GM18505 (cell line): ENCODE measurements around the gene CABS1.

Experiments used
- ATAC-seq: cut with Tn5 transposase; IDR thresholded peaks from one replicate; pipeline ENCODE4 v1.9.1; 2021; ENCODE audit not compliant: unreplicated experiment
- POLR2A ChIP-seq: IDR thresholded peaks from 4 replicates; pipeline ENCODE4 v1.6.1; 2011; ENCODE audit warnings: borderline replicate concordance; ENCODE audit not compliant: insufficient read depth, insufficient read length; ENCODE audit errors: extremely low read depth

CABS1 gene

DNA sequence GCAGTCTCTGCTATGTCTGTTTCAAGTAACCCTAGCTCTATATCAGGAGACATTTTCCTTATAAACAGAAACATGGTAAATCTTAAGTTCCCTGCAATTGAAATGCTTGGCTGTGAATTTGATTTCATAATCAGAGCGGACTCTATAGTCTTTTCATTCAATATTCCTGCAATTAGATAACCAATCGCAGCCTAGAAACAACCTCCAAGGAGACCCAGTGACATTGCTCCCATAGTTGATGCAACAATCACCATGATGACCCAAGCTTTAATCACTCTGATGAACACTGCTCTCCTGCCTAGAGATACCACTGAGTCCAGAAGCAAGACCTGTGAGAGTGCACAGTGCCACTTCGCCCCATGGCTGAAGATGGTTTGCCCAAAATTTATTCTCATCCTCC lies at the start of gene CABS1:
CABS1 (plus strand) TSS at position 301 of the 400 bp plus-strand sequence; CDS start at position 360, 59 bp downstream.
- no peak for TF ChIP-seq POLR2A
- ATAC-seq, result no peak

DNA sequence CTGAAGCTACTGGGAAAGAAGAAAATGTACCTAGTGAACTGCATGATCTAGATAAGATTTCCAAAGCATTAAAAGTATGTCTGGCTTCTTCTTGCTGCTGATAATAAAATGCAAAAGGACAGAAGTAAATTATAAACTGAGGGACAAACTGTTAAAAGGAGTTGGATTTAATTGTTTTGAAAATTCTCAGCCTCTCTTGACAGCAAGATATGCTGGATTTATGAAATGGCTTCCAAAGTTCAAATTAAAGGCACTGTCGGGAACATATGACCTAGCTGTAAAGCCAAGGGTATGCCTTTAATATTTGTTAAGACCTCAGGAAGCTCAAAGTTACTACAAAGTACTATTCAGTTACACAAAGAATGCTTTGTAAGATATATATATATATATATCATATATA lies 46.1 kb upstream of the CABS1 start:
- ATAC-seq, result no peak
- TF ChIP-seq POLR2A, result no peak

DNA sequence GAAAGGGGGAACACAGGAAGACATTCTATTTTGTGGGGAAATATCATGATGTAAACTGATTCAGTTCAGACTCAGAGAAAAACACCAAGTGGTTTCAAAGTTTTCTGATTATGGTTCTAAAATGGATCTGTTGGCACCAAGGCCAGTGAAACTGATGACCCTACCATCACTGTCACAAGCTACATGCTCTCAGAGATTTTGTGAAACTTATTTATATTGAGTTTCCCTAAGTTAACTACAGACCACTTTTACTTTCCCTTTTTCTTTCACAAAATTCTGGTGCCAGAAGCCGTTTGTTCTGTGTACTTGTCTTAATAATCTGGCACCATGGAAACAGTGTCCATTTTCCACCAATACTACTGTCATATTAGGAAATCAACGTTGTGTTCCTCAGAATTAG lies 43.4 kb upstream of the CABS1 start:
- no peak for TF ChIP-seq POLR2A
- ATAC-seq, result no peak

DNA sequence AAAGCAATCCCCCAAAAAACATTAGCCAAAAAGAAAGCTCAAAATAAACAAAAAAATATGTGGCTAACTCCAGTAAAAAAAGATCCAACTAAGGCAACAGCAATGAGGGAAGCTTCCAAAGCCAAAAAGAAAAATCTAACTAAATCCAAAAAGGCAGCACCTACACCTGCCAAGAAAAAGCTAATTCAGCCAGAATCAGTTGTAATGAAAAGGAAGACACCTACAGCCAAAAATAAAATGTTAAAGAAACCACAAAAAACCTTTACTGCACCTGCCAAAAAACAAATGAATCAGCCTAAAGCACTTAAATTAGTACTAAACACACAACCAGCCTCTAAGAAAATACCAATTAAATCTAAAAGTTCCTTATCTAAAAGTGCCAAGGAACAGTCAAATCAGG lies 37.2 kb upstream of the CABS1 start:
- no peak for TF ChIP-seq POLR2A
- ATAC-seq, result no peak

DNA sequence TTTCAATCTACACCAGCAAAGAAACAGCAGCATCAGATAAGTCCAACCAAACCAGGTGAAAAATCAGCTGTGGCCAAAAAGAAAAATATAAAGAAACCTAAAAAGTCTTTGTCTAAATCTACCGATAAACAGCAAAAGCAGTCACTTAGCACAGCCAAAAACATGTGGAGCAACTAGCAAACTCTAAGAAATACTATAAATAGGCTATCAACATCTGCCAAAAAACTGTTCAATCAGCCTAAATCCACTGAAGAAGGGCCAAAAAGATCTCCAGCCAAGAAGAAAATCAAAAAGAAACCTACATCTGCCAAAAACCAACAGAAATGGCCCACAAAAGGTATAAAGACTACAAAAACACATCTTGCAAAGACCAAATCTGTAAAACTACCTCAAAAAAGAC lies 36.7 kb upstream of the CABS1 start:
- ATAC-seq, result no peak
- TF ChIP-seq POLR2A, result no peak

DNA sequence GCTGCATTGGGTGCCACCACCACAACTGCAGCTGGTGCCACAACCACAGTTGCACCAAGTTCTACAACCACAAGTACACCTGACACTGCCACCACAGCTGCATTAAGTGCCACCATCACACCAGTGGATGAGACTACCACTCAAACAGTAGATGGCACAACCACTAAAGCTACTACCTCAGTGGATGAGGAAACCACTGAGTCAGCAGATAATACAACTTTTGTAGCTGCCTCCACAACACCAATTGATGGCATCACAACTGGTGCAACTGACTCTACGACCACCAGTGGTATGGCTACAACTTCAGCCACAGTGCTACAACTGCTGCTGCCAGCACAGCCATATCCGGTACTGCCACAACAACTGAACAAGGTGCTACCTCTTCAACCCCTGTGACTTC lies 35.1 kb upstream of the CABS1 start:
- TF ChIP-seq POLR2A, result no peak
- no peak for ATAC-seq

DNA sequence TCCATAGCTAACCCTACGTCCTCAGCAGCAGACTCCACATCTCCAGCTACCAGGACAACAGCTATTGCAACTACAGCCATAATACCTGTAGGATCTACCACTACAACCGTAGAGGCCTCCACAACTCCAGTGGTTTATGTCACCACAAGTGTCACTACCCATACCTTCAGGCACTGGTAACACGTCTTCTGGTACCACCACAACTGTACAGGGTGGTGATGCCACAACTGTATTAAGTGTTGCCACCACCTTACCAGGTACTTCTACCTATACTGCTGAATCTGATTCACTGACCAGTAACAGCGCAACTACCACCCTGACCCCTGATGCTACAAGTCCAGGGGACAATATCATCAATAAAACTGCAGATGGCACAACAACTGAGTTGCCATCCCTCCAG lies 34.6 kb upstream of the CABS1 start:
- ATAC-seq, result no peak
- TF ChIP-seq POLR2A, result no peak

DNA sequence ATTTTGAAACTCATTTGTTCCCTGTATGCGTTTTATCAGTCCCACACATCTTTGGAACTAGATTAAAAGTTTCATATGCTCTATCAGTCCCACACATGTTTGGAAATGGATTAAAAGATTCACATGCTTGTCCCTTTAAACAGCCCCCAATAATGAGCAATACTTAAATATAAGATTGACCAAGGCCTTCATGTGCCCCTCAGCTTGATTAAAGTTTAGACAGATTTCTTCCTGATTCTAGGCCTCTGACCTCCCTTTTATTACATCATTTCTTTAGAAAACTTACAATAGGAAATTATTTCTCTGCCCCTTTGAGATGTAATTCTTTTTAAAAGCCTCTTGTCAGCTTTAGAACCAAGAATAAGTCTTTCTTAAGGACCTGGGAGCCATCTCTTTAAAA lies 31.7 kb upstream of the CABS1 start:
- no peak for ATAC-seq
- no peak for TF ChIP-seq POLR2A

DNA sequence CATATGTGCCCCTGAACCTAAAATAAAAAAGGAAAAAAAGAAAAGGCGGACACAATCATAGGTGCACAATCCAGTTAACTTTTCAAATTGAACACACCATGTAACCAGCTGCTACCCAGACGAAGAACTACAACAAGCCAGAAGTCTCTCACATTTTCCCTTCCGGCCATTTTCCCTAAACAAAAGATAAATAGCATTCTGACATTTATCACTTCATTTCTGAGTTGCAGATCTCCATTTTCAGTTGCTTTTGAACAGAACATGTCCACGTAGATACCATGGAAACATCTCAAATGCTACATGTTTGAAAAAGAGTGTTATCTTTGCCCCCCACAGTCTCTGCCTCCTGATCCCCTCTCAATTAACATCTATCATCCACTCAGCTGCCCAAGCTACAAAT lies 29.2 kb upstream of the CABS1 start:
- no peak for ATAC-seq
- TF ChIP-seq POLR2A, result no peak

DNA sequence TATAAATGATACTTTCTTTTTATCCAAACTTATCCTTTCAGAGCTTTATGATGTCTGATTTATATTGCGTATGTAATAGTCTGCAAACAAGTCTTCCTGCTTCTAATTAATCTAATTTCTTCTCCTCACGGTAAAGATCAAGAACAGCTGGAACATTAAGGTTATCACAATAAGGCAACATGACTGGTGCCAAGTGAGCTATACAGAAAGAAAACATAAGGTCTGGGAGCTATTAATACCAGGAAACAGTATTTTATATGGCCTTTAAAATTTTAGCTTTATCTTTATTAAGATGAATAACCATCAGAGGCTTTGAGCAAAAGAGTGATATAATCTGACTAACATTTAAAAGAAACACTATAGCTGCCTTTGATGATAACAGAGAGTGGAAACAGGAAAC lies 28.7 kb upstream of the CABS1 start:
- no peak for TF ChIP-seq POLR2A
- no peak for ATAC-seq

DNA sequence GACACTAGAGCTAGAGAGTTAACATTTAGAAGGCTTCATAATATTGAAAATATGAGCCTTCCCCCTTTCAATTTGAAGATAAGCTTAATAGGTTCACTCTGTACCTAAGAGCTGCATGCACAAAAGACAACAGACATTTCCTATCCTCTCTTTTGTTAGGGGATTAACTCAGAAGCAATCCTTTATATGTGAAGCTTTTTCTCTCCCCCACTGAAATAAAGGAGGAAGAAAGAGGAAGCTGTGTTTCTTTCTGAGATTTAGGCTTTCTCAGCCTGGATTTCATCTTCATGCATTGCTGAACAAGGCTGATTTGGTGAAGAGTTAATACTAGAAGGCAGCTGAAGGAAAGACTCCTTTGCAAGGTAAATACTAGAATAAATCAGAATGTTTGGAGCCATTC lies 21.0 kb upstream of the CABS1 start:
- ATAC-seq, result no peak
- TF ChIP-seq POLR2A, result no peak

DNA sequence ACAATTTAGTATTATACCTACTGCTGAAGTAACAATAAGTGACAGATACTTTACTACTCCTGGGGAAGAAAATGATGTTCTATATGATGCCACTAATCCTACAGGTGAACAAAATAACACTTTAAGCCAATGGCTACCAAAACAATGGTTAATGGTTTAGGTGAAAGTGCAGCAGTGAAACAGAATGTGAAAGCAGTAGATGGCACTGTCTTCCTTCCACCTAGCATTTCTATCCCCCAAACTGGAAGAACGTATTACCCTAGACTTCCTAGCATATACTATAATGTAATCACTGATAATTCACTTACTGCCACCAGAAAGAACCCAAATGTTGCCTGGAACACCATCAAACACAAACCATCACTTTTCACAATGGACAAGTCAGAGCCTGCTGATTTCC lies 18.9 kb upstream of the CABS1 start:
- TF ChIP-seq POLR2A, result no peak
- no peak for ATAC-seq

DNA sequence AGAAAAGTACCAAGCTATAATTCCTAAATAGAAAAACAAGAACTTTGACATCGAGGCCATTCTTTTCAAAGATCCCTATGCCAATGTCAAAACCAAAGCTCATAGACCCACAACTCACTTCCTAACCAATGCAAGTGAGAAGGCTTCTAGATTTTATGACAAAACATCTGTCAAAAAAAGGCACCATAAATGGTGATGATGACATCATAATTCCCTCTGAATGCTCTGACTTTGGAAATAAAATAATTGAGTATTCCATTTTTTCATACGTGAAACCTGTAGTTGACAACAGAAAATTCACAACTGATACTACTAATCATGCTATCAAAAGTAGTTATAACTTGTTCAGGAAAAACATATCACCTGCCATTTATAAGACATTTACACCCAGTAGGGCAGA lies 8.7 kb upstream of the CABS1 start:
- TF ChIP-seq POLR2A, result no peak
- ATAC-seq, result no peak

DNA sequence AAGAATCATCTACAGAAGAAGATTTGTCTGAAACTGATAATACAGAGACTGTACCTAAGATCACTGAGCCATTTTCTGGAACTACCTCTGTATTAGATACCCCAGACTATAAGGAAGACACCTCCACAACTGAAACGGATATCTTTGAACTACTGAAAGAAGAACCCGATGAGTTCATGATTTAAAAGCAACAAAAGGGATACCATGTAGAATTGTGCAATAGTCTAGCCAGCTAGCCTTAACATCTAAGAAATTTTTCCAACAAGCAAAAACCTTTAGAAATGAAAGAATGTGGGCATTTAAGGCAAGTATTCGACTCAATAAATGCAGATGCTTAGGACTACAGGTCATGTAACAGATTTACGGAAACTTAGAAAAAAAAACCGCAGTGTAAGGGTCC lies 1.3 kb downstream of the CABS1 start:
- no peak for TF ChIP-seq POLR2A
- no peak for ATAC-seq

DNA sequence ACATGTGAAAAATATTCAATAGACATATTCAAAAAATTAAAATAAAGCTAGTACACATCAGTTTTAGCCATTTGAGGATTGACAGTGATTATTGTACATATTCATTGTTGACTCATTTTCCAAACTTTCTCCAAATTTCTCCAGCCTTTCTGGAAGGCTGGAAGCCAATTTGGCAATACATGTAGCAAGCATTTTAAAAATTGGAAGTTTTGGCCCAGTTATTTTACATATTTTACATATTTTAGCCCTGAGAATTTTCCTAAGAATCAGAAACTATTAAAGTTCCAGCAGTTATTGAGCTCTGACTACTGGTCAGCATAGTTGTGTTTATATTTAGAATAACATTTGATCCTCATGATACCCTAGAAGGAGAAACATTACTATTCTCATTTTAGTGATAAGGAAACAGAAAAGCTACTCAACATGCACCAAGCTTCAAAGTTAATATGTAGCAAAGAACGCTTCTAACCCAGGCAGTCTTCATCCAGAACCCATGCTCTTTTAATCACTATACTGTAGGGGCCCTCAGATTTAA lies 3.2 kb downstream of the CABS1 start:
- no peak for TF ChIP-seq POLR2A
- ATAC-seq, result no peak
